Stimulated activated CD8-positive, alpha-beta memory T cell treated with anti-CD3 and anti-CD28 coated beads, Interleukin-2, amount 100 ng/mL, for 1 hour (primary cell): ENCODE data around the gene TAS2R19.

Source experiments
- DNase-seq, 2 donors: peaks; one replicate each; pipeline ENCODE4 v3.0.0-alpha.2; 2020; ENCODE audit warnings: low read depth in 2 of 2

TAS2R19 gene

GRCh38 chr12:10989107-10989506 is 33.3 kb downstream of the TAS2R19 start:
- no peak for DNase-seq

GRCh38 chr12:10986812-10987211 is 35.6 kb downstream of the TAS2R19 start, which contains the start of gene TAS2R50:
Gene TAS2R50 (minus strand): TSS chr12:10986912. CDS start chr12:10986860, 52 bp downstream.
- DNase-seq: no peak

GRCh38 chr12:10982244-10982643 is 40.2 kb downstream of the TAS2R19 start:
- DNase-seq: no peak

GRCh38 chr12:10974965-10975364 is 47.5 kb downstream of the TAS2R19 start:
- no peak for DNase-seq
